HG02610 (cell line): Measurements from ENCODE around the gene VPS37D.
"Not testable (repeated sequence)": the region's sequence is repeated elsewhere in the genome, so short reads cannot be mapped to it uniquely, and the experiment has no call there.

ENCODE experiments used
- ATAC-seq: cut with Tn5 transposase; IDR thresholded peaks from one replicate; pipeline ENCODE4 v1.9.1; 2021; ENCODE audit warnings: mild to moderate bottlenecking, moderate library complexity; ENCODE audit not compliant: unreplicated experiment

Gene VPS37D

DNA sequence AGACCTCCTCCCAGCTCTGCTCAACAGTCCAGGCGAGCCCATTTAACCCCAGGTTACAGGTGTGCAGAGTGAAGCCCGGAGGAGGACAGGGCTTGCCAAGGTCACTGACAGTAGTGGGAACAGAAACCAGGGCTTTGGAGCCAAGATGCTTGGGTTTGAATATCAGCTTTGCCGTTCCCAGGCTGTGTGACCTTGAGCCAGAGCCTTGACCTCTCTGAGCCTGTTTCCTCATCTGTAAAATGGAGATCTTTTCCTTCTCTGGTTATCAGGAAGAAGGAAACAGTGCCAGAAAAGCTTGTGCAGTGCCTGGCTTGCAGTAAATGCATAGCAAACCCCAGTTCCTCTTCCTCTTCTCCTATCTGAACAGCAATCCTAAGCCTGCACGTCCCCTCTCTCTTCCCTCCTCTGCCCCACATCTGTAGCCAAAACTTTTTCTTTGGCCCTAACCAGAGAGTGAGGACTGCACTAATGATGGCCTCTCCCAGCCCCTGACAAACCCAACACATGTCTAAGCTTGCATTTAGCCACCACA lies 21.9 kb upstream of the VPS37D start:
- no peak for ATAC-seq

DNA sequence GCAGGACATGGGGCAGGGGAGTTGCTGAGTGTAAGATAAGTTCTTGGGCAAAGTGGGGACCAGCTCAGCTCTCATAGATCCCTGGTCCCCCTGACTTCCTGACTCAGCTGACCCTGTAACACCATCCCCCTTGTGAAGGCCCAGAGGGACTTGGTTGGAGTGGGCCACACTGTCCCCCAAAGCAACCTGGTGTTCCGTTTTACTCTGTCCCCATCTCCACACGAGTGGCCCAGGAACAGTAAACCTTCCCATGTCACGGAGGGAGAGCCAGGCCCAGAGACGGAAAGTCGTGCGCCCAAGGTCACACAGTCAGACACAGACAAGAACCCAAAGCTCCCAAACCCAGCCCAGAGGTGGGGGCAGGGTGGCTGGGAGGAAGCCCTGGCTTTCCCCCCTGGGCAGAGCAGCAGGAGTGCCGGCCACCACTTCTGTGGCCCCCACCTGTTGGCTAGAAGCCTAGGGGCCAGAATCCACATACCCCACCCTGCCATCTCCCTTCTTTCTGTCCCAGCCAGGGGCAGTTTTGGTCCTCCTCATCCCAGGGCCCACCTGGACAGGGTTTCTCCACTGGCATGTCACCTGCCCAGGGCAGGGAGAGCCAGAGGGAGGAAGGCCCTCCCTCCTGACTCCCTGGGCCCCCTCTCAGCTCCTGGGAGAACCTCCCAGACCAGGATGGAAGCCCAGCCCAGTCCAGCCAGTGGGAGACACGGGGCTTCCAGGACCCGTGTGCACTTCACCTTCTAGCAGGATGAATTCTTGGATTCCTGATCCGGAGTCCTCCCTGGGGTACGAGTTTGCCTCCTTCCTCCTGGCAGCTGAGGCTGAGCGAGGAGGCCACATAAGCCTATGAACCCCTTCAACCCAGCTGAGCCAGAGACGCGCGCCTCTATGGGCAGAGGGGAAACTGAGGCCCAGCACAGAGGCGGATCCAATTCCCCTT lies 20.6 kb upstream of the VPS37D start:
- ATAC-seq = no peak

DNA sequence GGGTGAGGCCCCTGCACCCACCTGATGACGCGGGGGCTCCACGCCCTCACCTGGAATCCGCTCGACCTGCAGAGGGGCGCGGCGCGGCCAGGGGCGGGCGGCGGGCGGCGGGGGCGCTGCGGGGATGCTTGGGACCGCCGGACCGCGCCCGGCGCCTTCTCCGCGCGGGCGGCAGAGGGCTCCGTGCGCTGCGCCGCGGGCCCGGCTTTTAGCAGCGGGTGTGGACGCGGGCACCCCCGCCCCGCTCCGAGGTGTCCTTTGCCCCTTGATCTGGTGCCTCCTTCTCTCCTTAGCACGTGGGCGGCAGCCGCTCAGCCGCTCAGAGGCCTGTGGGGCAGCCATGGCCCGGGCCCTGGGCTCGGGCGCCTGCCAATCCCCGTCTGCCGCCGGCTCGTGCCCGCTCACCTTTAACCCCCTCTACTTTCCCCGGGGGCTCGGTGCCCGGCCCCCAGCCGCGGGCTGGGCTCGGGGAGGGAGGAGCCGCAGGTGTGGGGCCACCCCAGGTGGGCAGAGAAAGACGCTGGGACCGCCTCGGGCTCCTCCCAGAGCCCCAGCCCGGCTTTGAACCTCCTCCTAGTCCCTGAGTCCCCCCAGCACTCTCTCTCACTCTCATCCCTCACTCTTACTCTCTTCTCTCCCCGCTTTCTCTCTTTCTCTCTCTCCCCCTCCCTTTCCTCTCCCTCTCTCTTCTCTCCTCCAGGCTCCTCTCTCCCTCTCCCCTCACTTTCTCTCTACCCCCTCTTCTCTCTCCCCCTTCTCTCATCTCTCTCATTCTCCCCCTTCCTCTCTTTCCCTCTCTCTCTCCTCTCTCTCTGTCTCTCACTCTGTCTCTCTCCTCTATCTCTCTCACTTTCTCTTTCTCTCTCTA lies 19.7 kb upstream of the VPS37D start:
- no peak for ATAC-seq

DNA sequence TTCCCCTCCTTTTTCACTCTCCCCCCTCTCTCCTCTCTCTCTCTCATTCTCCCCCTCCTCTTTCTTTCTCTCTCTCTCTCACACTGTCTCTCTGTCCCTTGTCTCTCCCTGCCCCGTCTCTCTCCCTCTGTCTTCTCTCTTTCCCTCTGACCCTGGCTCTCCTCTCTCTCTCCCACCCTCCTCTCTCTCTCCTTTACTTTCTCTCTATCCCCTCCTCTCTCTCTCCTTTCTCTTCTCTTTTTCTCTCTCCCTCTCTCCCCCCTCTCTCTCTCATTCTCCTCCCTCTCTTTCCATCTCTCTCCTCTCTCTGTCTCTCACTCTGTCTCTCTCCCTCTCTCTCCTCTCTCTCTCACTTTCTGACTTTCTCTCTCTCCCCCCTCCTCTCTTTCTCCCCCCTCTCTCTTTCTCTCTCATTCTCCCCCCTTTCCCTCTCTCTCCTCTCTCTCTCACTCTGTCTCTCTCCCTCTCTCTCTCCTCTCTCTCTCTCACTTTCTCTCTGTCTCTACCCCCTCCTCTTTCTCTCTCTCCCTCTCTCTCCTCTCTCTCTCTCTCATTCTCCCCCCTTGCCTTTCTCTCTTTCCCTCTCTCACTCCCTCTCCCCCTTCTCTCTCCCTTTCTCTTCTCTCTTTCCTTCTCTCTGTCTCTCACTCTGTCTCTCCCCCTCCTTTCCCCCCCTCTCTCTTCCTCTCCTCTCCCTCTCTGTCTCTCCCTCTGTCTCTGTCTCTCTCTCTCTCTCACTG lies 18.9 kb upstream of the VPS37D start:
- ATAC-seq = no peak

DNA sequence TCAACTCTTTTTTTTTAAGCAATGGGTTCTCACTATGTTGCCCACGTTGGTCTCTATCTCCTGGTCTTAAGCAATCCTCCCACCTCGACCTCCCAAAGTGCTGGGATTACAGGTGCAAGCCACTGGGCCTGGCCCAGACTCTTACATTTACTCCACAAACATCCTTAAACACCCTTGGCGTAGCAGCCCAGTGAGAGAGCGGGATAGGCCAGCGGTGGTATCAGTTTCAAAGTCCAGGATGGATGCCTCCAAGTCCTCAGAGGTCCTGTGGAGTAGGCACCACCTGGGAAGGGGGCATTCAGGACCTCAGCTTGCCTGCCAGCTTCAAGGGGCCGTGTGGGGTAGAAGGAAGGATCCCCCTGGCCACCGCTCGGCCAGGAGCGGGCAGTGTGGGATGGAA lies 18.1 kb upstream of the VPS37D start:
- no peak for ATAC-seq

DNA sequence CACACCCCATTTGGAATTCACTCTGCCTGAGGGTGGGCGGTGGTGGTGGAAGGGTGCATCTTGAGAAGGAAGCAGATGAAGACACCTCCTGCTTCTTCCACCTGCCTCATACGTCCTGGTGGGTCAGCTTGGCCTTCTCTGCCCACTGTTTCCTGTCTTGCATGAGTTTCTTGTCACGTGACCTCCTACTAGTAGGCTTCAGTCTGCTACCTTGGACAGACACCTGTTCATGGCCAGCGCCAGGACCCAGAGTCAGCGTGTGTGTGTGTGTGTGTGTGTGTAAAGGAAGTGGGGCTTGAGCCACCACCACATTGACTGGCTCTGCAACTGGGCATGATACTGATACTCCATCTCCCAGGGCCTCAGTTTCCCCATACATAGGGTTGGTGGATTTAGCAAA lies 17.1 kb upstream of the VPS37D start:
- no peak for ATAC-seq

DNA sequence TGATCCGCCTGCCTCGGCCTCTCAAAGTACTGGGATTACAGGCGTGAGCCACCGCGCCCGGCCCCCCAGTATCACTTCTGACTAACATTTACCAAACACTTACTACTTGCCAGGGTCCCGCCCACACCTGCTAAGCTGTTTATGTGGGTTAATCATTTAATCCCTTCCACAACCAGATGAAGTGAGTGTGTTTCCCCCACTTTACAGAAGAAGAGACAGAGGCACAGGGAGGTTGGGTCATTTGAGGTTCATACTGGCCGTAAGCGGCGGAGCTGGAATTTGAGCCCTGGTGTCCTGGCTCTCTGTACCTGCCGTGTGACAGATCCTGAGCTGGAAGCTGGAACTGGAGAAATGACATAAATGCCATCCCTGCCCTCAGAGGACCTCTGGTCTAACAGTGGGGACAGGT lies 15.1 kb upstream of the VPS37D start:
- ATAC-seq = no peak

DNA sequence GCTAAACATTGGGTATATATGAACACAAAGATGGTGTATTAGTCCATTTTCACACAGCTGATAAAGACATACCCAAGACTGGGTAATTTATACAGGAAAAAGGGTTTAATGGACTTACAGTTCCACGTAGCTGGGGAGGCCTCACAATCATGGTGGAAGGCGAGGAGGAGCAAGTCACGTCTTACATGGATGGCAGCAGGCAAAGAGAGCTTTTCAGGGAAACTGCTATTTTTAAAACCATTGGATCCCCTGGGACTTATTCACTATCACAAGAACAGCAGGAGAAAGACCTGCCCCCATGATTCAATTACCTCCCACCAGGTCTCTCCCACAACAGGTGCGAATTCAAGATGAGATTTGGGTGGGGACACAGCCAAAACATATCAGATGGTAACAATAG lies 12.3 kb upstream of the VPS37D start:
- ATAC-seq = not testable (repeated sequence)

DNA sequence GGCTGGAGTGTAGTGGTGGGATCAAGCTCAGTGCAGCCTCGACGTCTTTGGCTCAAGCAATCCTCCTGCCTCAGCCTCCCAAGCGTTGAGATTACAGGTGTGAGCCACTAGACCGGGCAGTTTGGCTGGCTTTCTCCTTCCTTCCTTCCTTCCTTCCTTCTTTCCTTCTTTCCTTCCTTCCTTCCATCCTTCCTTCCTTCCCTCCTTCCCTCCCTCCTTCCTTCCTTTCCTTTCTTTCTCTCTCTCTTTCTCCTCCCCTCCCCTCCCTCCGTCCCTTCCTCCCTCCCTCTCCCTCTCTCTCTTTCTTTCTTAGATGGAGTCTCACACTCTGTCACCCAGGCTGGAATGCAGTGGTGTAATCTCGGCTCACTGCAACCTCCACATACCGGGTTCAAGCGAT lies 7.6 kb upstream of the VPS37D start:
- no peak for ATAC-seq

DNA sequence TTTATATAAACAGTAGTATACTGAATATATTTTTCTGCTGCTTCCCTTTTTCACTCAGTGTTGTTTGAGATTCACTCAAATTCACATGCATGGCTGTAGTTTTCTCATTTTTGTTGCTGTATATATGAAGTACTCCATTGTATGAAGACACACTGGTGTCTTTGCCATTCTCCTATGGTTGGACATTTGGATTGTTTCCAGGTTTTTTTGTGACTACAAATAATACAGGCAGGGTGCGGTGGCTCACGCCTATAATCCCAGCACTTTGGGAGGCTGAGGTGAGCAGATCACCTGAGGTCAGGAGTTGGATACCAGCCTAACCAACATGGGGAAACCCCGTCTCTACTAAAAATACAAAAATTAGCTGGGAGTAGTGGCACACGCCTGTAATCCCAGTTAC lies 7.0 kb upstream of the VPS37D start:
- not testable (repeated sequence) for ATAC-seq

DNA sequence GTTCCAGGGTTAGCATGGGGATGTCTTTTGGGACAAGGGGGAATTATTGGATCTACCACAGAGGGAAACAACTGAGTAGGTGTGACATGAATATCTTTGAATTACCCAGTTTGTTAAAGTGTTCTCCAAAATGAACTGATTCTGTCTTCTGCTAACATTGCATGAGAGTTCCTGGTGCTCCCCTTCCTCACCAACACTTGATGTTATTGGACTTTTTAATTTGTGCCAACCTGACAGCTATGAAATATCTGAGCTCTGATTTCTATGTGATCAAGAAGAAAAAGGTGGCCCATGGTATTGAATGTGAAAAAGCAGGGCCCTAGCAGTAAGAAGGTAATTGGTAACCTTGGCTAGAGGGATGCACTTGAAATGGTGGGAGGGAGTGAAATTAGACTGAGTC lies 4.6 kb upstream of the VPS37D start:
- ATAC-seq = no peak

DNA sequence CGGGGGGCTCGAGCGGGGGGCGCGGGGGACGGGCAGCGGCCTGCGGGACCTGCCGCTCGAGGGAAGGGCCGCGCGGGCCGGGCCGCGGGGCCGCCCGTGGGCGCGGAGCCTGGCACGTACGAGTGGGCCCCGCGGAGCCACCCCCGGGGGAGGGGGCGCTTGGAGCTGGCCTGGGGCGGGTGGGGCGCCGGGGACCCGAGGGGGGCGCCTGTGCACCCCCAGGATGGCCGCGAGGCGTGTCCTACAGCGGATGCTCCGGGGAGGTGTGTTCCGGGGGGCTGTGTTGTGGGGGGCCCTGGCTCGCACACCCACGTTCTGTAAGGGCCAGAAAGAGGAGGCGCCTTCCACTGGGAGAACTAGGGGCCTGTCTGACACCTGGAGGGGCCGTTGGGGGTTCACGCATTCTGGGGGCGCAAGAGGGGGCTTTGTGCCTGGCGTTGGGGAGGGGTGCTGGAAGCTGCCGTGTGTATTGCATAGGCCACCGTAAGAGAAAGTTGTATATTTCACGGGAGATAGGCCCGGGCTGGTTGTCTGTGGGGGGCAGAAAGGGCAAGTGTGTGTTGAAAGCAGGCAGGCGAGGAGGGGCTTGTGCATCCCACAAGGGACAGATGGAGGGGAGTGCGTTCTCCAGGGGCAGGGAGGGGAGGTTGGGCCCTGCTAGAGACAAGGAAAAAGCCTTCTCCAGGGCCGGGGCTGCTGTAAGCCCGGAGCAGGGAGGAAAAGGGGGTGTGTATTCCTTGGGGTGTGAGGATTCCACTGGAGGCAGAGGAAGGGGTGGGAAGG lies 663 bp downstream of the VPS37D start:
- no peak for ATAC-seq

DNA sequence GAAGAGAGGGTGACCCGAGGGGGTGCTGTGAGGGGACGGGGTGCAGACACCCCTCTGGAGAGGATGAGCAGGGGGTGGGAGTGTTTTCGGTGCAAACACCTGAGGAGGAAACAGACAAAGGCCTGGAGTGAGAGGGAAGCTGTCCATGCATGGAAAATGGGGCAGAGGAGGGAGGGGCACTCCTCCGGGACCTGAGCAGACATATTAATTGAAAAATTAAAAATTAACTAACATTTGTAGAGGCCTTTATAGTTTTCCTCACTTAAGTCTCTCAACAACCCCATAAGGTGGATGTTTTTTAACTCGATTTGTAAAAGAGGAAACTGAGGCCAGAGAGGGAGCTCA lies 1.2 kb downstream of the VPS37D start:
- ATAC-seq = no peak

DNA sequence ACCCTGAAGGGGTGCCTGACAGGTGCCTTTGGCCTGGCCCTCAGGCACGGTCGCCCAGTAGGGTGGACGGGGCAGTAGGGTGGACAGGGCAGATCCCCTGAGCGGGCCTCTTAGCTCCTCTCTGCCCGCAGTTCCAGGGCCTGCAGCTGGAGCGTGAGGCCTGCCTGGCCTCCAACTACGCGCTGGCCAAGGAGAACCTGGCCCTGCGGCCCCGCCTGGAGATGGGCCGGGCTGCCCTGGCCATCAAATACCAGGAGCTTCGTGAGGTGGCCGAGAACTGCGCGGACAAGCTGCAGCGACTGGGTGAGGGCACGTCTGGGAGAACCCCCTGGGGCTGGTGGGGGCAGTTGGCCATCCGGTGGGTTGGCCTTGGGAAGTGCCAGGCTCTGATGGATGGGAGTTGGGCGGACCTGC lies 1.7 kb downstream of the VPS37D start:
- no peak for ATAC-seq

DNA sequence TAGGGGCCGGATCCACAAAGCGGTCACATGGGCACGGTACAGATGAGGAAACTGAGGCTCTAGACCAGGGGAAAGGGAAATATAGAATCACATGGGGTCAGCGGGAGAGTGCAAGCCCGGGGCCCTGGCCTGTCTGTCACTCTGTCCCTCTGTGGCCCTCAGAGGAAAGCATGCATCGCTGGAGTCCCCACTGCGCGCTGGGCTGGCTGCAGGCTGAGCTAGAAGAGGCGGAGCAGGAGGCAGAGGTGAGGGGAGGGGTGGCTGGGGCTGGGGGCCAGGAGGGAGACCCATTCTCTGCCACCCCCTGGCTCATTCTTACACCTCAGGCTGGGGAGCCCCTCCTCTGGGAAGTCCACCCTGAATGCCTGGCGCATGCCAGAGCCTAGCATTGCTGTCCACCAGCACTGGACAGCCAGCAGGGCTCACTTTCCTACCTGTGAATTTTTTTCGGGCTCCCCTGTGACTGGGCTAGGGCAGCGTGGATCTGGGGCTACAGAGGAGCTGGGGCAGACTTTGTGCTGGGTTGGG lies 2.3 kb downstream of the VPS37D start:
- no peak for ATAC-seq

DNA sequence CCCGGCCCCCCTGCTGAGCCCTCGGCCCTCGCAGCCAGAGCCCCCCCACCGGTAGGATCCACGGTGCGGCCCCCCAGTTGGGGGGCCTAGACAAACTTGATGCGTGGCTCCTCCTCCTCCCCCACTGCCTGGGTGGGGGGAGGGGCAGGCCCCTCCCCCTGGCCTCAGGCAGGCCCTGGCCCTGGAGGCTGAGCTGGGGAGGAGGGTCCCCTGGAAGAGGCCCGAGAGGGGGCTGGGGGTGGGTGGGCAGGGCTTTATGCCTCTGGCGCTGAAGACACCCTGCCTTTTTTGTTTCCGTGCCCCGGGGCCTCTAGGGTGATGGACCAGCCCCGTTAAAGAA lies 3.7 kb downstream of the VPS37D start:
- no peak for ATAC-seq

DNA sequence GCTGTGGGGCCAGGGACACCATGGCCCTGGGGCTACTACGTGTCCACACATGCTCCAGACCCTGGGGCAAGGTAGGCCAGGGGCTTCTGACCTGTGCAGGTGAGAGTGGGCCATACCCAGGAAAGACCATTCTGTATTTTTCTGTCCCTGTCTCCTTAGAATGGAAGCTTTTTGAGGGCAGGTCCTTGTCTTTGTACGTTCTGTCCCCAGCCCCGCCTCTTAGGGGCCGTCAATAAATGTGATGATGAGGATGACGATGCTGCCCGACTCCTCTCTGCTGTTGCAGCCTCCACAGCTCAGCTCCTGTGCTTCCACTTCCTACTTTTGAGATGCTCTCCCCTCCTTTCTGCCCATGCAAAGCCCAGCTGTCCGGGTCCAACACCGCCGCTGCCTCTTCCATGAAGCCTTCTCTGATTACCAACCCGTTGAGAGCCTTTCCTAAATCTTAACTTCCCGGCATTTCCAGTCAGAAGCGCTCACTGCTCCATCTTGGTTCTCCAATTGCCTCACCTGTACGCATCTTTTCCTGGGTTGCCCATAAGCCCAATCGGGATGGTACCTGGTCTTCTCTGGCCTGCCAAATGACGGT lies 4.3 kb downstream of the VPS37D start:
- no peak for ATAC-seq

DNA sequence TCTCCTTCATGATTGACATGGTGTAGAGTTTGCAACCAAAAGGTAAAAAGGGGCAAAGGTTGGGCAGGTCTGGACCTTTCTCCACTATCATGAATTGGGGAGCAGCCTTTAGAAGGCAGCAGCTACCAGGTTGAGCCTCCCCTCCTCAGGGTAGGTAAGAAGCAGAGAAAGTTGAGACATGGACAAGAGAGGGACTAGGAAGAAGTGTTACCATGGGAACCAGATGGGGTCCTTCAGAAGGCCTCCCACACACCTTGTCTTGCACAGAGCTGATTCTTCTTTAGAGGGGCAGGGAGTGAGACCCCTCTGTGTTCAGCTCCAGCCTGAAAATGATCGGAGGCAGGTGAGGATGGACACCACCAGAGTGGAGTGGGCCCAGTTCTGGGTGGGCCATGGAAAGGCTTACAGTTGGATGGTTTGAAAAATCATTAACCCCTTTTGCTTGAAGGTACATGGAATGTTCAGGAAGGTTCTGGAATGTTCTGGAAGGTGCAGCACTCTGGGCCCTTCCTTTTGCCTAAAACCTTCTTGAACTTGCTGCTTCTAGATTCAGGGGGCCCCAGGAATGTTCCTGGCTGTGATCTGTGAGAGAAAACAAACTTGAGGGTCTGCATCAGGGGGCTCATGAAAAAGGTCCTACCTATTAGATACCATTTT lies 7.0 kb downstream of the VPS37D start:
- no peak for ATAC-seq

DNA sequence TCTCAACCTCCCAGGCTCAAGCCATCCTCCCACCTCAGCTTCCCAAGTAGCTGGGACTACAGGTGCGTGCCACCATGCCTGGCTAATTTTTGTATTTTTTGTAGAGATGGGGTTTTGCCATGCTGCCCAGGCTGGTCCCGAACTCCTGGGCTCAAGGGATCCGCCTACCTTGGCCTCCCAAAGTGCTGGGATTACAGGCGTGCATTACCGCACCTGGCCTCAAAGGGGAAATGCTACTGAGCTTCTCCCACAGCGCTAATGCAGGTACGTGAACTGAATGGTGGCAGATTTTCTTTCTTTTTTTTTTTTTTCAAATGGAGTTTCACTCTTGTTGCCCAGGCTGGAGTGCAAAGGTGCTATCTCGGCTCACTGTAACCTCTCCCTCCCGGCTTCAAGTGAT lies 8.4 kb downstream of the VPS37D start:
- not testable (repeated sequence) for ATAC-seq
